GM21529 (cell line): ENCODE data around the gene SLC35G2.
"Not testable (repeated sequence)": the region's sequence is repeated elsewhere in the genome, so short reads cannot be mapped to it uniquely, and the experiment has no call there.

Experiments used
- ATAC-seq: cut with Tn5 transposase; IDR thresholded peaks from one replicate; pipeline ENCODE4 v1.9.1; 2021; ENCODE audit not compliant: unreplicated experiment

SLC35G2 gene

DNA sequence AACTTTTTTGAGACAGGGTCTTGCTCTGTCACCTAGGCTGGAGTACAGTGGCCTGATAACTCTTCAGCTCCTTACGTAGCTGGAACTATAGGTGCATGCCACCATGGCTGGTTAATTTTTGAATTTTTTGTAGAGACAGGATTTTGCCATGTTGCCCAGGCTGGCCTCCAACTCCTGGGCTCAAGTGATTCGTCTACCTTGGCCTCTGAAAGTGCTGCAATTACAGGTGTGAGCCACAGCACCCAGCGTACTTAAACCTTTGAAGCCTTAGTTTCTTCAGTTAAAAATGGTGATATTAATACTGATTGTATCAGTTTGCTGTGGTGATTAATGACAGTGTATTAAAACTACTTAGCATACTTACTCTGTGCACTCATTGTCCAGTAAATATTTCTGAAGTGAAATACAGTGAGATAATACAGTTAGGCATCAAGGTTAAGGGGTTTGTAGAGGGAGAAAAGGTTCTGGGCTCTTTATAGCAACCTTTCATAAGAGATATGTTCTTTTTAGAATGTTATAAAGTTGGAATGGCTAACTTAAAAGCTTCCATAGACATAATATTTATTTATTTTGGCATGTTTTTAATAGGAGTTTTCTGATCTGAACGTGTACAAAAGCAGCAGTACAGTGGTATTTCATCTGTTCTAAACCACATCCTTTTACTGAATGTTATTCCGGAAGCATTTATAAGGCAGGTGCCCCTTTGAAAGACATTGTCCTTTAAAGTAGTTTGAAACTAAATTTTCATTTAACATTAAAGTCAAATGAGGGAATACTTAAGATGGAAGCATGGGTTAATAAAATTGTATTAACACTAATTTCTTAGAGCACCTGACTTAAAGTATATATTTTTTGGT is 66.7 kb downstream of the SLC35G2 start:
- no peak for ATAC-seq

GRCh38 chr3:136889947-136890346 is 71.0 kb downstream of the SLC35G2 start:
- ATAC-seq: no peak

GRCh38 chr3:136891934-136892855 is 73.3 kb downstream of the SLC35G2 start:
- no peak for ATAC-seq

DNA sequence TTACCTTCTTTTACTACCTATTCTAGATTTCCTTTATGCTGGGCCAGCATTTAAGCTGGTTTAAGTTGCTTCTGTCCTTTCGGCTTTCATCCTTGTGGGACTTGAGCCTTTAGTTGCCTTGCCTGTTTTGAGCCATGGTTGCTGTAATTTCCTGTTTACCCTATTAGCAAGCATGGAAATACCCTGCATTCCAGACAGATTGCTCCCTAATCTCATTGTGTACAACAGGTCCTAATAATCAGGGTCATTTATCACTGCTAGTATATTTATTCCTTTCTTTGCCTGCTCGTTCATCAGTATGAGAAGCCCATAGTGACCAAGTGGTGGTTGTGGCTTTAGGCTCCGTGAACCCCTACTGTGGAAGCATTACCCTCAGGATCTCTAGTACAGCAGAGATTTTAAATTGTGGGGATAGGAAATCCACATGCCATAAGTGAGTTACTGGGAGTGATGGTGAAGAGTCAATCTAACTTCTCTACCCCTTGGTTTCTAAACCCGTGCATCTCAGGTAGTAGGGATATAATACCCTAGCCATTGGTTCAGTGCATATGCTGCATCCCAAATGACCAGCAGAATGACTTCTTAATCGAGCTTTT is 75.0 kb downstream of the SLC35G2 start:
- no peak for ATAC-seq

DNA sequence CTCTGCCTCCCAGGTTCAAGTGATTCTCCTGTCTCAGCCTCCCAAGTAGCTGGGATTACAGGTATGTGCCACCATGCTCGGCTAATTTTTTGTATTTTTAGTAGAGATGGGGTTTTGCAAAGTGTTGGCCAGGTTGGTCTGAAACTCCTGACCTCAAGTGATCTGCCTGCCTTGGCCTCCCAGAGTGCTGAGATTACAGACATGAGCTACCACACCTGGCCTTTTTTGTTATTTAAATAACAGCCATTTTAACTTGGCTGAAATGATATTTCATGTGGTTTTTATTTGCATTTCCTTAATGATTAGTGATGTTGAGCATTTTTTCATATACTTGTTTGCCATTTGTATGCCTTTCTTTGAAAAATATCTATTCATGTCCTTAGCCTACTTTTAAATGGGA is 78.2 kb downstream of the SLC35G2 start:
- not testable (repeated sequence) for ATAC-seq

DNA sequence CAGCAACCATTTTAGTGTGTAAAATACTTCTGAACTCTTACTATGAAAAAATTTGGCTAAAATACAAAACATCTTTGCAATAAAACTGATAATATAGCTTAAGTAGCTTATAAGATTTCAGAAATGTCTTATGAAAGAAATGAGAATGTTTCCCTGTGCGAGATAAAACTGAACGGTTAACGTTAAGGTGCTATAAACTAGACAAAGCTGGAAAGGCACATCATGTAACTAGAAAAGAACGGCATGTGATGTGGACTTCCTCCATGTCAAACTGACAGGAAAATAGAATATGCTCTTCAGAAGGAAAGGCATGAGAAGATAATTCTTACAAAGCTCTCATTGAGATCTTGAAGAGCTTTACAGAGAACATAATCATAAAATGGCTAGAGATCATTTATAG is 79.6 kb downstream of the SLC35G2 start:
- no peak for ATAC-seq

DNA sequence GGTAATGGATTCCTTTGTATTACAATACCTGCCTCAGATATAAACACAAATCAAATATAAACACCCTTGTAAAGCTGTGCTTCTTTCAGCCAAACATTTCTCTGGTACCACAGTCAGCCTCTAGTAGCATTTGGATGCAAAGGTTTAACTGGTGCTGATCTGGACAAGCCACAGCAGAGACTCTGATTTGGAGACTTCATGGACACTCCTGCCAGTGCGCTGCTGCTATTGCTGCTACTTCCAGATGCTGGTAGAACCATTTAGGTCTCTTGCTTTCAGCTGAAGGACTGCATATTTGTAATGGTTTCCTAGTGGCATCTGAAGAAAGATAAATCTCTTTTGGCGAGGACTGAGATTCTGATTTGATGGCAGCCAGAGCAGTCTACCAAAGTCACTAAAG is 80.0 kb downstream of the SLC35G2 start:
- no peak for ATAC-seq

- ATAC-seq: no peak
Measured at GRCh38 chr3:136899622-136900158, 80.8 kb downstream of the SLC35G2 start.

GRCh38 chr3:136900694-136901093 is 81.8 kb downstream of the SLC35G2 start:
- not testable (repeated sequence) for ATAC-seq

- ATAC-seq: no peak
Measured at GRCh38 chr3:136901391-136901790, 82.5 kb downstream of the SLC35G2 start.

DNA sequence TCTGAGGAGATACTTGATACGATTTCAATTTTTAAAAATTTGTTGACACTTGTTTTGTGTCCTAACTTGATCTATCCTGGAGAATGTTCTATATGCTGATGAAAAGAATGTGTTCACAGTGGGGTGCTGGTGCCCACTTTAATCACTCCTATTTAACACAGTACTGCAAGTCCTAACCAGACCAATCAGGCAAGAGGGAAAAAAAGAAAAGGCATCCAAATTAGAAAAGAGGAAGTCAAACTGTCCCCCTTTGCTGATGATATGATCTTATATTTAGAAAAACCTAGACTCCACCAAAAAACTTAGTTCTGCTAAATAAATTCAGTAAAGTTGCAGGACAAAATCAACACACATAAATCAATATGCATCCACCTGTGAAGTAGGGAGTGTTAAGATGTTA is 83.6 kb downstream of the SLC35G2 start:
- ATAC-seq: not testable (repeated sequence)

GRCh38 chr3:136903899-136904298 is 85.0 kb downstream of the SLC35G2 start:
- no peak for ATAC-seq

DNA sequence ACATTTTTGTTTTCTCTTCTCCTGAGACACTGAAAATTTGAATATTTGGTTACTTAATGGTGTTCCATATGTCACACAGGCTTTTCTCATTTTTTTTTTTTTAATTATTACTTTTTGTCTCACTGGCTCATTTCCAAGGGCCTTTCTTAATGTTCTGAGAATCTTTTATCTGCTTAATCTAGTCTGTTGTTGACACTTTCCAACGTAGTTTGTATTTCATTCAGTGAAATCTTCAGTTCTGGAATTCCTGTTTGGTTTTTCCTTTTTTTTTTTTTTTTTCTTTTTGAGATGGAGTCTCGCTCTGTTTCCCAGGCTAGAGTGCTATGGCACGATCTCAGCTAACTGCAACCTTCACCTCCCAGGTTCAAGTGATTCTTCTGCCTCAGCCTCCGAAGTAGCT is 85.8 kb downstream of the SLC35G2 start:
- ATAC-seq: no peak
